Activated CD8-positive, alpha-beta memory T cell treated with anti-CD3 and anti-CD28 coated beads for 1 hour (primary cell): ENCODE results near the gene ARAP3.
A peak's percentile ranks its signal among the peaks of the same experiment; 100 is the strongest.

ENCODE experiments used
- DNase-seq, 2 donors: peaks; one replicate each; pipeline ENCODE4 v3.0.0-alpha.2; 2020; ENCODE audit warnings: low read depth in 1 of 2; ENCODE audit errors: extremely low read depth in 1 of 2

ARAP3 gene

GRCh38 chr5:141647242-141647641, 34.8 kb downstream of the ARAP3 start:
- DNase-seq: no peak

DNA sequence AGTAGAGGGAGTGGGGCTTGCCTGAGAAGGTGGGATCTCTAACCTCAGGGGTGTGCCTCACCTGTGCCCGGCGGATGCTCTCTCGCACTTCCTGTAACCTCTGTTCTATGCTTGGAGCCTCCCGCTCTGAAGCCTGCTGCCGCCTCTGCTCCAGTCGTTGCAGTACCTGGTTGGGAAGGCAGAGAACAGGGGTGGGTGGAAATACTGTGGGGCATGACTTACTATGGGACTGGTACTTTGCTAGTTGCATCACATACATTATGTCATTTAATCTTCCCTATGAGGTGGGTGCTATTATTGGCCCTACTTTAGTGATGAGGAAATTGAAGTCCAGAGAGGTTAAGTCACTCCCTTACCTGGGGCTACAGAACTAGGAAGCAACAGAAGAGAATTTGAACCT, 36.0 kb downstream of the ARAP3 start:
- no peak for DNase-seq

GRCh38 chr5:141641634-141642267, 40.3 kb downstream of the ARAP3 start:
- DNase-seq: no peak

DNA sequence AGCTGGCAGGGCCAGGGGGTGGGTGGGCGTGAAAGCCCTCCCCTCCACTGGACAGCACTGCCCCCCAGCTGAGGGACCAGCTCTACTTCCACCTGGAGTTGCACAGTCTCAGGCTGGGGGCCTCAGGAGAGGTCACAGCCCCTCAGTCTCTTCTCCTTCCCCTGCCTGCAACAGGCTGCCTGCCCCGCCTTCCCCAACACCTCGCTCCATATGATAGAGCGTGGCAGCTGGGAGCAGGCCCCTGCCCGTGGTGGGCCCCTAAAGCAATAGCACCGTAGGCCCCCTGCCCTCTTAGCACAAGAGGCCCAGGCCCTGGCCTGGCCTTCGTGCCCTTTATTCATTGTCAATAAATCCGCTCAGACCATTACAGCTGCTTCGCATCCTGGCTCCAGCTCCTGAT, 41.3 kb downstream of the ARAP3 start:
- DNase-seq: no peak

GRCh38 chr5:141640051-141640415, 42.0 kb downstream of the ARAP3 start:
- DNase-seq: no peak

- DNase-seq: no peak
Measured at GRCh38 chr5:141639357-141640050, 42.5 kb downstream of the ARAP3 start.

DNA sequence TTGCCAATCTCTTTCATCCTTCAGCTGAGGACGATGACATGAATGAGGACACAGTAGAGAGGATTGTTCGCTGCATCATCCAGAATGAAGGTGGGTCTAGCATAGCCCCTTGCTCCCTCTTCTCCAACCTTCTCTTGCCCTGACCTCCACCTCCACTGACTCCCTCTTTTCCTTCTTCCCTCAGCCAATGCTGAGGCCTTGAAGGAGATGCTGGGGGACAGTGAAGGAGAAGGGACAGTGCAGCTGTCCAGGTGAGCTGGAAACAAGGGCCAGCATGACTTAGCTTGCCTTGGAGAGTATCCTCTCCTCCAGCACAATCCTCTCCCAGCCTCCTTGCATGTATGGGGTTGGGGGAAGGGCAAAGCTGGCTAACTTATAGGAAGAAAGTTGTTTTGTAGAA, 43.3 kb downstream of the ARAP3 start:
- no peak for DNase-seq

DNA sequence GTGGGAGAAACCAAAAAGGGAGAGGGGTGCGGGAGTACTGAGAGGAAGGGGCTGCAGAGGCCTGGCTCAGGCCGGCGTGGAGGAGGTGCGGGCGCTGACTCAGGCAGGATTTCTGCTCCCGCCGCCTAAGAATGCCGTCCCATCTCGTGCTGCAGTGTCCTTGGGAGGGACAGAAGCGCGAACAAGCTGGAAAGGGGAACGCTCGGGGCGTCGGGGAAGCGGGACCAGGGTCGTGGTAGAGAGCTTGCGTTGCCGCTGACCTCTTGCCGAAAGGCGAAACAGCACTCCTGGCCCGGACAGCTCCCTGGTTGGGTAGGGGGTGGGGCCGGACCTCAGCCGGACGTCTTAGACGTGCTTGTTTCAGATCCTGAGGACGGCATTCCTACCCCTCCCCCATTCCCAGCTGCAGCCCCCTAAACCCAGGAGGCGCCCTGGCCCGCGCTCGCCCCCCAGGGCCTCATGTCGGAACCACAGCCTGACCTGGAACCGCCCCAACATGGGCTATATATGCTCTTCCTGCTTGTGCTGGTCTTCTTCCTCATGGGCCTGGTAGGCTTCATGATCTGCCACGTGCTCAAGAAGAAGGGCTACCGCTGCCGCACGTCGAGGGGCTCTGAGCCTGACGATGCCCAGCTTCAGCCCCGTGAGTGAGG, 44.1 kb downstream of the ARAP3 start:
- peak in 1 of 2 donors; percentile 42 for DNase-seq

GRCh38 chr5:141637123-141637766, 44.8 kb downstream of the ARAP3 start:
- DNase-seq: peak in 1 of 2 donors; percentile 37

DNA sequence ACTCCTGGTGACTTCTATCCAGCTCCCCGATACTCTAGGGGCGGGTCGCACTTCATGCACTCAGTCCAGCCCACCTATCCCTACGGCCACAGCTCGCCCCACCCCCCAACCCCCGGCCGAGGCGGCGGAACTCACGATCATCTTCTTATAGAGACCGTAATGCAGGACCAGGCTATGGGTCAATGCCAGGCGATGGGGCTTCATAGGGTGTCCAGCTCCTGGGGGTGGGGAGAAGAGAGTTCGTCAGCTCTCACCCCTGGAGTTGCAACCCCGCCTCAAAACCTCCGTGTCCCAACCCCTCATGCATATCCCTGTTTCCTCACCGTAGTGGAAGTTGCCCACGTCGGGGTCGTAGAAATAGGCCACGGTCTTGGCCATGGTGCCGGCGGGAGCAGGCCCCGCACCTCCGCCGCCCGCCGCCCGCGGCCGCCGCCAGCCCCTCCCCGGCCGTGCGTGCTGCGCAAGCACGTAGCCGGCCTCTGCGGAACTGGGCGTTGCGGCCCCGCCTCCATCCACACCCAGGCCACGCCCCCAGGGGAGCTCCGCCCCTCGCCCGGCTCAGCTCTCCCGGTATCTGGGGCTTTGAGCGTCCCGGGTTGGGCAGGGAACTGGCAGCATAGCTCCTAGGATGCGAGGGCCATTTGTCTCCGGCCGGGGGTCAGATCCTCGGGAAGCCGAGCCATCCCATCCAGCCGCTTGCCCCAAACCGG, 45.5 kb downstream of the ARAP3 start, which contains the start of the genes HDAC3 and RELL2:
Gene HDAC3 (minus strand): TSS at position 437 of the 710 bp plus-strand sequence. CDS start 59 bp downstream, at position 378.
Gene RELL2 (plus strand): TSS at position 585 of the 710 bp plus-strand sequence. CDS start 1,229 bp downstream, outside the sequence.
- peak; percentile 74 to 92 for DNase-seq

DNA sequence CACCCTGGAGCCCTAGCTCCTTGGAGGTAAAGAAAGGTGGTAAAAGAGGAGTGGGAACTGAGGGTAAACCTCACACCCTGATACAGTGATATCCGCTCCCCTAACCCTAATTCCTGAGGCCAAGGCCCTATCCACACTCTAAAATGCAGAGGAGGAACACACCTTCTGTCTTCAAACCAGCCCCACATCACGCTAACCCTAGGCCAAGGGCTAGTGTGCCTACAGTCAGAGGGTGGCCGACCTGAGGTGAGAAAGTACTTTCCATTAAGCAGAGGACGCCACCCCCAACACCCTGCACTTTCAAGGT, 46.0 kb downstream of the ARAP3 start:
- peak in 1 of 2 donors; percentile 10 for DNase-seq

GRCh38 chr5:141635646-141636045, 46.4 kb downstream of the ARAP3 start:
- no peak for DNase-seq

DNA sequence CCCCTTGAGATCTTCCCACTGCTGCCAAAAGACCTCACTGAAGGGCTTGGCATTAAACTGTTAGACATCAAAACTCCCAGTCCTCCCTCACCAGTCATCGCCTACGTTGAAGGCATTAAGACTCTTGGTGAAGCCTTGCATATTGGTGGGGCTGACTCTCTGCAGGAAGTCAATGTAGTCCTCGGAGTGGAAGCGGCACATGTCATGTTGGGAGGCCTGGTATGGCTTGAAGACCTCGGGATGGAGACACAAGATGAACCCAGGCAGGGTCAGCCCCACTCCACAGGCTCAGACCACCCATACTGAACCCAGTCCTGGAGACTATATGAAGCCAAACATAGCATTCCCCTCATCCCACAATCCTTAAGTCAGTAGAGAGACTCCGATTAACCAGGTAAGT, 47.3 kb downstream of the ARAP3 start:
- DNase-seq: no peak

- no peak for DNase-seq
Measured at GRCh38 chr5:141633871-141634561, 48.0 kb downstream of the ARAP3 start.

DNA sequence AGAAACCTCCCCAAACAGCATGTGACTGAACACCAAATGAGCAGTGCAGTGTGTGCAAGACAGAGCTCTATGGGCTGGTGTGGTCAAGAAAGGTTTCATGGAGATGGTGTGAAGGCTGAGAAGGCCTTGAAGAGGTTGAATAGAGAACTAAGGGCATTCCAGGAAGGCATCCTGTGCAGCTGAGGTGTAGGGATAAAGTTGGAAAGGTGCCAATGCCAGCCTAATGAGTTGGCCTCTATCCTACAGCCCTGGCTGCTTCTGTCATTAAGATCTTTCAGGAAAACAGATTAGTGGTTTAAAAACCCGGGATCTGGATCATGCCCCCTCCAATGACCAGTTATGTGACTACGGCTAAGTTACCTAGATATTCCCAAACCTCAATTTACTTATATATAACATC, 49.4 kb downstream of the ARAP3 start:
- DNase-seq: no peak

DNA sequence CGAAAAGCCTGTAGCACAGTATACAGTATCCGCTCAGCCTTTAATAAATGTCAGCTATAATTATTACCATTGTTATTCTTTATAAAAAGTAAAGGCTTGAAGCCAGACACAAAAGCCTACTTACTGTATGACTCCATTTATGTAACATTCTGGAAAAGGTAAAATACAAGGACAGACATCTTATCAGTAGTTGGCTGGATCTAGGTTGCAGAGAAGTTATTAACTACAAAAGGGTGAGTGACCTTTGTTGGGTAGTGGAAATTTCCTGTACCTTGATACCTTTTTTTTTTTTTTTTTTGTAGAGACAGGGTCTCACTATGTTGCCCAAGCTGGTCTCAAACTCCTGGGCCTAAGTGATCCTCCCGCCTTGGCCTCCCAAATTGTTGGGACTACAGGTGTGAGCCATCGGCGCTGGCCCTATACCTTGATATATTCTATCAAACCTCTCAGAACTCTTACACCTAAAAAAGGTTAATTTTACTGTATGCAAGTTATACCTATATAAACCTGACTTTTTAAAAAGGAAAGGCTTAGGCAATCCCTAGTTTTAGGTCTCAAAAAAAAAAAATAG, 51.4 kb downstream of the ARAP3 start:
- DNase-seq: no peak

GRCh38 chr5:141628175-141628788, 53.7 kb downstream of the ARAP3 start:
- DNase-seq: no peak

GRCh38 chr5:141623611-141624010, 58.4 kb downstream of the ARAP3 start:
- DNase-seq: no peak

DNA sequence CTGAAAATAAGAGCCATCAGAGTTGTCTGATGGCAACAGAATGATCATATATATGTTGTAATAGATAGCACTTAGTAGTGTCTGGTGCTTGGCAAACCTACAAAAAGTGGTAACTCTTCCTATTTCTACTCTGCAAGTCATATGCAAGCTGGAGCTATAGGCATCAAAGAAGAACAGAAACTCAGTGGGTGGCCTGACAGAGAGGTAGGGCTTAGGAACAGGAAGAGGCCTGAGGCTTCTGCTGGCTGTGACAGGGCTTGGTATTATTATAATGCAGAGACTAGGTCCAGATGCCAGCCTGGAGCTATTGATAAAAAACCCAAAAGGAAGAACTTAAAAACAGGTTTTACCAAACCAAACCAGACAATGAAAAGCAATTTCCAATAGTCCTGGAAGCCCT, 58.8 kb downstream of the ARAP3 start:
- DNase-seq: no peak
